Epidermal melanocyte (primary cell): ENCODE data around the gene DCTD.

Experiments used
- DNase-seq: peaks from one replicate; pipeline ENCODE4 v3.0.0; 2011; ENCODE audit warnings: low spot score; ENCODE audit not compliant: insufficient read length

The DCTD gene

DNA sequence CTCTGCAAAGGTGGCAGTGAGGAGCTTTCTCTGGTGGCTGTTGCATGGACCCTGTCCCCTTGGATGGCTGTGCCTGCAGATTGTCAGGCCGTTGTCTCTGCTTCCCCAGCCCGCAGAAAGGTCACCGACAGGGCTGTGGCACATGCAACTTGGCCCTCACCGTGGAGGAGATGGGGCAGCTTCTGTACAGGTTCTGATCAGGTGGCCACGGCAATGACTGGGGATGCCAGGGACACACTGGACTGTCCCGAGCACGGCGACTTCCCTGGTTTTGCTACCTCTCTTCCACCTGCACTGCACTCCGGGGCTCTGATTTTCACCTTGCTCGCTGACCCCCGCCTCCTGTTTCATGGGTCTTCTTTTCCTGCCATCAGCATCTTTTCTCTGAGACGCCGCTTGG lies 43.5 kb downstream of the DCTD start:
- no peak for DNase-seq

DNA sequence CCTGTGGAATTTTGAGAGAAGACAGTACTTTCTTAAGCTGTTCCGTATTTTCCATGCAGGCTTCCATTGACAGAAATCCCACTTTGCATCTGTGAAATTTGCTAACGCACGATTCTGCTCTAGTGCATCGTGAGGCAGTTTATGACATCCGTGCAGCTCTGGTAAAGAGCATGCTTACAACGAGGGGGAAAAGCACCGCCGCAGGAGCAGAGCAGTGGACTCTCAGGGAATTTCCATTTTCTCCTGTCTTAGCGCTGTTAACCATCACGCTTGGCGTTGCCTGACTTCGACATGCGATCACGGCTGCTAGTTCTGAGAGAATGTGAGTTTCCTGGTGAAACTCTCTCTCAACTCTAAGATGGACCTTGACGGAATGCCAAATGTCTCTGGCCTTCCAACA lies 43.9 kb downstream of the DCTD start:
- no peak for DNase-seq

DNA sequence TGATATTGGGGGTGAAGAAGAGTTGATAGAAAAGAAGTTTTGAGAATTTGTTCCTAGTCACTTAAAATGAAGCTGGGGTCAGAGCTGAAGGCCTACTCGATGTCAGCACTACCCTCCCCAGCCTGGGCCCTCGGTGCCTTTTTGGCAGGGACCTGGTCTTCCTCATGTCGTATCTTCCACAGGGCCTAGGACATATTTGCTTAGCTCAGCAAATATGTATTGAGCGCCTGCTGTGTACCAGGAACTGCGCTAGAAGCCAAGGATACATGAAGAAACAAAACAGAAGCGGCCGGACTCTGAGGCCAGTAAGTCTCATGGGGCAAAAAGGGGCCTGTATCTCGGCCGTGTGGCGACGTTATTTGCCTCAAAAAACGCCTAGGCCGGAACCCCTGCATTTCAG lies 44.3 kb downstream of the DCTD start:
- no peak for DNase-seq

DNA sequence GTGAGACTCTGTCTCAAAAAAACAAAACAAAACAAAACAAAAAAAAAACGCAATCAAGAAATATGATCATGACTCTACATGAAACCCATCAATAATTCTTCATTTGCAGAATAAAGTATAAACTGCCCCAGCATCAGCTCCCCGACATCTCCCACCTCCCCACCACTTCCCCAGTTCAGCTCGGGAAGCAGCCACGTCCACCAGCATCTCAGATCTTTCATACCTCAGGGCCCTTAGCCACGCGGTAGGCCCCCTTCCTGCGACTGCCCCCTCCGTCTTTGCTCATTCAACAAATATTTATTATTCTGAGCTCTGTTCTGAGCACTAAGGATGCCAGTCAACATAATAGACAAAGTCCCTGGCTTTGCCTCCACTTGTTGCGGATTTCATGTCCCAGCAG lies 45.6 kb downstream of the DCTD start:
- DNase-seq, result no peak

DNA sequence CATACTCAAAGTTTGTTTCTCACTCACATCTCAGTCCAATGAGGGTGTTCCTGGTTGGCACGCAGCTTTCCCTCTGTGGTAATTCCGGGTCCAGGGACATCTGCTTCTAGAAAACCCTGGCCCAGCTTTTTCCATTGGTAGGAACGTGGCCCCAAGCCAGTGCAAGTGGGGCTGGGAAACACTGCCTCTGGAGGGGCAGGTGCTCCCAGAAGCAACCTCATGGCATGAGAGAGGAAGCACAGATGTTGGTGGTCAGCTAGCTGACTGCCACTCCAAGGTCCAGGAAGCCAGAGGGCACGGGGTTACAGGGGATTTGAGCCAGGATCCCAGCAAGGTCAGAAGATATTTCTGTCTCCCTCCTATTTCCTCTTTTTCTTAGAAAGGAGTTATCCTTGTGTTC lies 47.5 kb downstream of the DCTD start:
- no peak for DNase-seq

DNA sequence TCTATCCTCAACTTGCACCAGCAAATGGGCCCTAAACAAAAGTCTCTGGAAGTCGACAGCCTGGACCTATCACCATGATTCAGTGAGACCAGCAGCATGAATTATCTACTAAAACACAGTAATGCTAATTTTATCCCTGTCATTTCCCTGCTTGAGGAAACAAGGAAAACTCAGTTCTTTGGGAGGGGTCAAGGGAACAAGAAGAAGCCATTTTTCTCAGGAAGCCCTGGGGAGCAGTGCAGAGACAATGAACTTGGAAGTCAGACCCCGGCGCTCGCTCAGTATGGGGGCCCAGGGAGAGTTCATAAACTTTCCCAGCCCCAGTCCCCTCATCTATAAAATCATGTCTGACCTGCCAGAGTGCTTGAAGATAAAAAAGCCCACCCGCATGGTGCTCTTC lies 50.4 kb downstream of the DCTD start:
- DNase-seq, result no peak

DNA sequence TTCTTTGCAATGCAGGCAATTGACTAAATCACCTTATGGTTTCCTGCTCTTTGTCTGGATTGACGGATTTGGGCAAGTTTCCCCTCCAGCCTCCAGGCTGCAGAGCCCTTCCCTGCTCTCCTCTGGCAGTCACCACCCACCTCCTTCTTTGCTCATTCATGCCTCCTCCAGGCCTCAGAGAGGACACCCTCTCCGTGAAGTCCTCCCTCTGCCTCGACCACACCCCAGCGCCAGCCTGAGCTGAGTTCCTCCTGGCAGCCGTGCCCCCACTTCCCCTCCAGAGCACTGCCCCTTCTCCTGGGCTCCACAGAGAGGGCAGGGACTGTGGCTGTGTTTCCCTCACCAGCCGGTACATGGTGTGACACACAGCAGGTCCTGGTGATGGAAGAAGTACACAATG lies 53.7 kb downstream of the DCTD start:
- DNase-seq, result no peak

DNA sequence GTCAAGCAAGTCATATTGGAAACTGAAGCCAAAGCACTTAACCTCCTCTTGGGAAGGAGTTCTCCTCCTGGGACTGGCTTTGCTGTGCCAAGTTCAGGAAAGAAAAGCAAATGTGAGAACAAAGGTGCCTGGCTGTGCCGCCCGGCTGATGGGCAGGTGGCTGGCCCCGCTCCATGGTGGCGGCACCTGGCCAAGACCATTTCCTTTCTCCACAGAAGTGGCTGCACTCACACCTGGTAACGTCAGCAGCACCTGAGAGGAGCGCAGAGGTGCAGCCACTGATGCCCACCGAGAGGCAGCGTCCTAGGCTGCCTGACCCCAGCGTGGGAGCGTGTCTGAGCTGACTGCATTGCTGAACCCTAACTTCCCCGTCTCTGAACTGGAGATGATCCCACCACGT lies 54.3 kb downstream of the DCTD start:
- no peak for DNase-seq

DNA sequence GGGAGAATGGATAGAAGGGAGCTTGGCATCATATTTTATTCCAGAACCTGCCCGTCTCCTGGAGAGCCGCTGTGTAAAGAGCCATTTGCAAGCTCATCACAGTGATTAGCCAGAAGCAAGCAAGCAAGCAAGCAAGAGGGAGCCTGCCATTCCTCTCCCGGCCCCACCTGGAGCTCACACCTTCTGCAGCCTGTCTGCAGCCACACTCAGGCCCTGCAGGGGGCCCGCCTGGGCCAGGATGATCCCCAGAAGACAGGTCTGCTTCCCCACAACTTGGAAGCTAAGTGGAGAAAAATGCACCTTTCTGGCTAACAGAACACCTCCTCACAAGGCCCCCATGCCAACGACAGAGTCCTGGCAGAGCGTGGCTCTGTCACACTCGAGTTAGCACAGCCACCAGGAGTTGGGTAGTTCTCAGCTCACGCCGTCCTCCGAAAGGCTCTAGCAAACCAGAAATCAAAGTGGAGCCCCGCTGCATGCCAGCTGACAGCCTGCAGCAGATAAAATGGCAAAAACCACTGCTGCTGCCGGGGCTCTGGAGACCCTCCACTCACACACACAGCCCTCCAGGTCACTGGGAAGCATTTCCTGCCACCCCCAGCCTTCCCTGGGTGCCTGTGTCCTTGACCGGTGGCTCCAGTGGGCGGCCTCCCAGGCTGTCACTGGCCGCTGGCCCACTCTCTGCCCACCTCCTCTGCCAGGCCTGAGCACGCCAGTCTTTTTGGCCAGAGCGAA lies 54.9 kb downstream of the DCTD start:
- no peak for DNase-seq

DNA sequence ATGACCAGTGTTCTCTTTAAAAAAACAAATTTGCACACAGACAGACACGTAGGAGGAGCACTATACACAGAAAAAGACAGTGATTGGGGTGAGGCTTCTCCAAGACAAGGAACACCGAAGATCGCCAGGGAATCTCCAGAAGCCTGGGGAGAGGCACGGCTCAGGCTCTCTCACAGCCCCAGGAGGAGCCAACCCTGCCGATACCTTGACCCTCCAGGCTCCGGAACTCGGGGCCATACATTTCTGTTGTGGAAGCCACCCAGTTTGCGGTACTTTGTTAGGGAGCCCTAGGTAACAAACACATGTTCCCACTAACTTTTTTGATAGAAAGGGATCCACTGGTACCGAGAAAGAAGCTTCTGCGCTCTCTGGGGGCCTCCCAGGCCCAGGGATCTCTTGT lies 55.8 kb downstream of the DCTD start:
- no peak for DNase-seq

DNA sequence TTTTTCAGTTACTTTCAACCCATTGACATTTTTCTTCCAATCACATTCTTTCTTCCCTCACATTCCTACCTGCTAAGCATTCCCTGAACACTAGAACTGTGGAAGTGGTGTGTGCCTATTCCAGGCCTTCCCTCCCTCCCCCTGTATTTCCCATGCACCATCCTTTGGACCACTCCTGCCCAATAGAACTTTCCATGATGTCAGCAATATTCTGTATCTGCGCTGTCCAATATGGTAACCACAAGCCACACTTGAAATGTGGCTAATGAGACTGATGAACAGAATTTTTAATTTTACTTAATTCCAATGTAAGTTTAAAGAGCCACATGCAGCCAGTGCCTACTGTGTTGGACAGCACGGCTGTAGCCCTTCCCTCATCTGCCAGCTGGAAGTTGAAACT lies 57.5 kb downstream of the DCTD start:
- no peak for DNase-seq

DNA sequence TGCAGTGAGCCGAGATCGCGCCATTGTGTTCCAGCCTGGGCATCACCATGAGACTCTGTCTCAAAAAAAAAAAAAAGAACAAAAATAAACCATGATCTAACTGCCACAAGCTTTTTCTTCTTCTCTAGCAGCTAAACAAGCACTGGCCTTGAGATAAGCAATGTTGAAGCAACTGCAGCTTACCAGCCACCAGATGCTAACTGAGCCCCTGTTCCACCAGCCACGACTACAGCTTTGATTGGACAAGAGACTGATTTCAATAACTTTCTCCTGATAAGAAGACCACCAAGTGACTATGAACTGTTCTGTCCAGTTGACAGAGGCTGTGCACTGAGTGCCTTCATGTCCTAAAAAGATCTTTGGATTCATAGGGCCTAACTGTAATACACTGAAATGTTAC lies 58.5 kb downstream of the DCTD start:
- no peak for DNase-seq

DNA sequence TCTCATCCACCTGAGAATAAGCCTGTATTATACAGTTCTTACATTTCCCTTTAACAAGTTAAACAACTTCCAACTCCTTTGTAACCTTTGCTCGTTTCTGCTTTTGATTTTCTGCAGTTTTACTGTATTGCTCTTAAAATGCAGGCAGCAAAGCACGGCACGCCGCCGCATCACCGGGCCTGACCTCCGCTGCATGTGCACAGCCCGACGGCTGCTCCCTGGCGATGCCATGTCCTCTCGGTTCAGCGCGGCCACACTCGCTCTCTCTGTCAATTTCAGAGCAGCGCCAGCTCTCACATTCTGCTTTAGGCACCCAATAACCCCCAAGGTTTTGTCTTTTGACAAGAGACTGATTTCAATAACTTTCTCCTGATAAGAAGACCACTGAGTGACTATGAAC lies 60.3 kb downstream of the DCTD start:
- DNase-seq, result no peak

DNA sequence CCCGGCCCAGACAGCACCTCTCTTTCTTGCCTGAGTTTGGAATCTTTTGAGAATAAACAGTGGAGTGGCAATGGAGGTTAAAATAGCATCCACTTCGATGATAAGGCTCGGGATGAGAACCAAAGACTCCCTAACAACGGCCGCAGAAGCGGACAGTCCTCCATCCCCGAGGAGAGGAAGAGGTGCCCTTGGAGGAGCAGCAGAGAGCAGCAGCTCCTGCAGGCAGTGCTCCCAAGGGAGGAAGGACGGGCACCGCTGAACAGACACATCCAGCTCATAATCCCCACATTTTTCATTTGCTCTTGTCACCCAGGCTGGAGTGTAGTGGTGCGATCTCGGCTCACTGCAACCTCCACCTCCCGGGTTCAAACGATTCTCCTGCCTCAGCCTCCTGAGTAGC lies 61.3 kb downstream of the DCTD start:
- no peak for DNase-seq

DNA sequence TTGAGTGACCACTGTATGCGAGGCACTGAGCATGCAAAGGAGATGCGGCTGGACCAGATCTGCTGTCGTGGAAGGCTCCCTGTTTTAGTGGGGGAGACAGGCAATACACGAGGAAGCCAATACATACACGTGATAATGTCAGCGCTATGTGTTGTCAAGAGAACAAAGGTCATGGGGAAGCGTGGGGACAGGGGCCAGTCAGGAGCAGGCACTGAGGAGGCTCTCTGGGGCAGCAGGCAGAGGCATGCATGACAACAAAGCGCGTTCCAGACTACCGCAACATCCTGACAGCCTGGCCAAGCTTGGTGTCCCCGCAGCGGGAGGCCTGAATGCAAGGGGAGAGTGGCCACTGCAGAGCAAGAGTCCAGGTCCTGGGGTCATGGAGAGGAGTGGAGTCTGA lies 61.9 kb downstream of the DCTD start:
- no peak for DNase-seq

DNA sequence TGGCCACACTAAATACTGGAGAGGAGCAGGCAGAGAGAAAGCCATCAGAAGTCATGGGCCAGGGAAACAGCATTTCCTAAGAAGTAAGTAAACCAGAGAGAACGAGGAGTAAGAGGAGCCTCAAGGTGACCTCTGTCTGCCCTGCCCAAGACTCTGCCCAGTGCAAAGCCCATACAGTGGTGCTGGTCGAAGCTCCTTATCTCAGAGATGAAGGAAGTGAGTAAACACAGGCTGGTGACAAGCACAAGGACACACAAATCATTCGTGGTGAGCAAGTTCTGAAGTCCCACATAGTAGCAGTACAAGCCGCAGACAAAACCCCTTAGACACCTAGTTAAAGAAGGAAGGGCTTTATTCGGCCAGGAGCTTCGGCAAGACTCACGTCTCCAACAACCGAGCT lies 62.7 kb downstream of the DCTD start:
- DNase-seq, result no peak

DNA sequence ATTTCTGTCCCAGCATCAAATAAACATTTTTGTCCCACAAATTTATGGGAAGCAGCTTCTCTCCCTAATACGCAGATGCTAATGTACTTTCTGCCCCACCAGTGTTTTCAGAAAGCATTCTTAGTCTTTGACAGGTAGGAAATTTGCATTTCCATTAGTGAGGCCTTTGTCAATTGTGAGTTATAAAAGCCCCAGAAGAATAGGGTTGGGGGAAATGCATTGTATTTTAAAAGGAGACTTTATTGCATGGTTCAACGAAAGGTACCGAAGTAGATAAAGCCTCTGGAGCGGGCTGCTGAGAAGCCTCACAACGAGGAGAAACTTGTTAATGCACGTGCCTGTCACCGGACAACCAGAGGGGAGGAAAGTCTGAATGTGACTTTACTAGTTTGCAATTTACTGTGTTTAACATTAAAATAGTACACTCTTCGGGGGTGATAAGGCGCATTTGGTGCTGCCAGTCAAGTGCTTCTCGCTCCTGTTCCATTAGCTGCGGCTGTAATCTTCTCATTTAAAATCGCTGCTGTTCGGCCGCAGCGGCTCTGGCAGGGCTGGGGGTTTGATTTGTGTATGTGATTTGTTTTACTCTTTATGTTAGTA lies 63.4 kb downstream of the DCTD start:
- DNase-seq, result no peak

DNA sequence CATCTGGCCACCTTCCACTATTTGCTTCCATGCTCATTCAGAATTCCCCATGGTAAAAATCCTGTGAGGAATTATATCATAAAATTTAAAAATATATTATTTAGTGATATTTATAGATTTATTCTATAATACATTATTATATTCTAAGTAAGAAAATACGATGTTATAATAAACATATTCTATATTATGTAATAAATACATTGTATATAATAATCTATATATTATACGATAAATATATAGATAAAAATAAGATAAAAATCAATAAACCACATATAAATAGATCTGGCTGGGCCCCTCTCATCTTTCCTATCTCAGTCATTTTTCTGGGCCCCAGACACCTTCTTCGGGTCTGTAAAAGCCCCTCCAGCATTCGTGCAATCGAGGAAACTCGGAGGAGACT lies 68.5 kb downstream of the DCTD start:
- no peak for DNase-seq

DNA sequence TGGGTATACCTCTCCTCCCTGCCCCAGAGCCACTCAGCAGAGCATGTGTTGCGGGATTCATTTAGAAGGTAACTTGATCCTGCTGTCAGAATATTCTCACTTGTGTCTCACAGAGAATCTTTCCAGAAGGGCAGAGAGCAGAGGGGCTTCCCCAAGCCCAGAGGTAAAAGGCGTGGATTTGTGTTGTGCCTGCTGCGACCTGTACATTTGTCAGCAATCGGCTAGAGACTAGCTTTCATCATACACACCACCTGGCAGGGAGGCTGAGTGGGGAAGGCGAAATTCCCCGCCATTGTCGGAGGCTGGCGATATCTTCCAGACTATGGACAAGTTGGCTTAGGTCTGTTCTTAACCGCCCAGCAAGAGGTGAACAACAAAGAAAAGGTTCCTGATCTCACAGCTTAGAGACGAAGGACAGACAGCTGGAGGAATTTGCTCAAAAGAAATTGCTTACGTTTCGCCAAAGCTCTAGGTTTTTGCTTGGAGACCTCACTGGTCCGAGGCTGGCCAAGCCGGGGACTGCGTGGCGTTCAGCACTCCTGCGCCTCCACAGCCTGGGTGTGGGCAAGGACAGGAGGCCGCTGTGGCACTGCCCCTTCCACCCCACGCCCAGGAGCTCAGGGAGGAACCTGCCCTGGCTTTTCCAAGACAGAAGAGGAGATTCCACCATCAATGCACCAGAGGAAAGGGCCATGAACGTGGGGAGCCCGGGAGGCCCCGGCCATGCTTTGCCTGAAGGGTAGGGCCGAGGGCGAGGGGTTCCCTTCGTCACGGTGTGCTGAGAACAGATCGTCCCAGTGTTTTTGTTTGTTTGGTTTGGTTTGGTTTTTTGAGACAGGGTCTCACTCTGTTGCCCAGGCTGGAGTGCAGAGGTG lies 69.4 kb downstream of the DCTD start:
- DNase-seq, result no peak

DNA sequence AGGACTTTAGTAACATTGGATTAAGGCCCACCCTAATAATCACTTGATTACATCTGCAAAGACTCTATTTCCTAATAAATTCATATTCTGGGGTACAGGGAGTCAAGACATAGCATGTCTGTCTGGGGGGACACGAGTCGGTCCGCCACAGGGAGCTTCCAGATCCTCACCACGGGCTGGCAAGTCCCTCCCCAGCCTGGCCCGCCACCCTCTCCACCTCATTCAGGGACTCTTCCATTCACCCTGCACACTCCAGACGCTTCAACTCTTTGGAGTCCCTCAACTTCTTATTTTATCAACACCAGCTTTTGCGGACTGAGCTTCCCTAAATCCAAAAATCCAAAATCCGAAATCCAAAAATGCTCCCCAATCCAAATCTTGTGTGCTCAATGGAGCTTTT lies 71.2 kb downstream of the DCTD start:
- no peak for DNase-seq

DNA sequence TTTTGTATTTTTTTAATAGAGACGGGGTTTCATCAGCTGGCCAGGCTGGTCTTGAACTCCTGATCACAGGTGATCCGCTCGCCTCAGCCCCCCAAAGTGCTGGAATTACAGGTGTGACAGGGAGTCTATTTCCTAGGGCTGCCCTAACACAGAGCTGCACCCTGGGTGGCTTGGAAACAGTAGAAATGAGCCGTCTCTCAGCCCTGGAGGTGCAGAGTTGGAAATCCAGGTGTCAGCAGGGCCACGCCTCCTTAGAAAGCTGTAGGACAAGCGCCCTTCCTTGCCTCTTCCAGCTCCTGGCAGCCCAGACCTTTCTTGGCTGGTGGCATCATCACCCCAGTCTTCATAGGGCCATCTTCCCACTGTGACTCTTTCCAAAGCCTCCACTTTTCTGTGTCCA lies 71.6 kb downstream of the DCTD start:
- DNase-seq, result no peak

DNA sequence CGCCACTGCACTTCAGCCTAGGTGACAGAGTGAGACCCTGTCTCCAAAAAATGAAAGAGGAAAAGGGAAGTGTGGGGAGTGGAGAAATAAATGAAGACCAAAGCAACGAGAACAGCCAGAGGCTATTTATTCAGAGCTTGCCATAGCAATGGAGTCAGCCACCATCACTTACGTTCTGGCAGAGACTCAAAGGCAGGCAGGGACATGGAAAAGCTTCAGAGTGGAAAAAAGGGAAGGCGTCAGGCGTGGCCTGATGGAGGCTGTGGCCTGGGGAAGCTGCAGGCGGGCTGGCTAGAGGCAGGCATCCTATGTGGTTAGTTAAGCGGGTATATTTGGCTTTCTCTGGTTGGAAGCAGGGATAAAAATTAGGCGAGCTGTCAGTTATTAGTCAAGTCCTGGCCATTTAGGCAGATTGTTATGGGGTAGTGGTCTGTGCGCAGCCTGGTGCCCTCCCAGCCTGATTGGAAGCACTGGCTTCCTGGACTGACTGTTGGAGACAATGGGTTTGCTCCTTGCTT lies 73.3 kb downstream of the DCTD start:
- no peak for DNase-seq
